Activated B cell treated with CpG ODN at 0.5 μM for 24 hours (primary cell): Measurements from ENCODE around the gene RNF212. TPM values are rescaled to one million over a fixed set of nuclear protein-coding genes. Genes with fewer than 3 reads are reported as not detected.

Source experiments
- ATAC-seq: fragments of 200-7000 bp; cut with Tn5 transposase; one replicate; pipeline ENCODE4 v1.10.0; 2021; ENCODE audit warnings: low read depth, mild to moderate bottlenecking, moderate library complexity
- CTCF ChIA-PET: fragments of 350-600 bp; sonication (Branson Sonifier 250); formaldehyde crosslinking; loops from one replicate; lab custom pipeline; 2021; ENCODE audit warnings: antibody characterized with exemption; lab: Charles Lee
- POLR2A ChIA-PET: fragments of 350-600 bp; sonication (Branson Sonifier 250); formaldehyde crosslinking; loops from one replicate; lab custom pipeline; 2021; ENCODE audit warnings: antibody characterized with exemption; lab: Charles Lee
- DNase-seq: peaks from one replicate; pipeline ENCODE4 v3.0.0; 2022
- H3K27ac Mint-ChIP-seq: one replicate; pipeline ENCODE4 v1.8.0; 2020; ENCODE audit warnings: mixed read lengths
- H3K27me3 Mint-ChIP-seq: one replicate; pipeline ENCODE4 v1.8.0; 2021; ENCODE audit warnings: mixed read lengths
- H3K36me3 Mint-ChIP-seq: one replicate; pipeline ENCODE4 v1.8.0; 2021; ENCODE audit warnings: low read depth, mixed read lengths
- H3K4me1 Mint-ChIP-seq: one replicate; pipeline ENCODE4 v1.8.0; 2021; ENCODE audit warnings: mixed read lengths
- H3K4me3 Mint-ChIP-seq: one replicate; pipeline ENCODE4 v1.8.0; 2020; ENCODE audit warnings: mild to moderate bottlenecking, mixed read lengths
- H3K9me3 Mint-ChIP-seq: one replicate; pipeline ENCODE4 v1.8.0; 2020; ENCODE audit warnings: mixed read lengths
- CTCF ChIP-seq: fragments of 200-600 bp; IDR thresholded peaks from one replicate; pipeline ENCODE4 v1.8.0; 2022; ENCODE audit warnings: antibody characterized with exemption, mild to moderate bottlenecking
- intact Hi-C: fragments of 100-400 bp; cut with micrococcal nuclease; formaldehyde crosslinking; loops from one replicate; pipeline ENCODE4 v1.15.1; 2024
- total RNA-seq: library from RNA; stranded (reverse); gene quantifications from 2 replicates; pipeline ENCODE4 v1.2.3, GENCODE V29; 2022

The RNF212 gene
- total RNA-seq, 1 donor from 2014 or later, result 2.4 TPM

GRCh38 chr4:1051472-1051871 lies 61.9 kb downstream of the RNF212 start:
- intact Hi-C loops, result no loop called here
- peak; percentile 4 for DNase-seq
- ATAC-seq, result no peak
- TF ChIP-seq CTCF, result no peak
- Mint-ChIP-seq H3K27ac (no peak overlapping the region), H3K36me3 (no peaks in the 10 kb centered on the region), H3K27me3 (peaks cover 19% of the 10 kb centered on the region), H3K4me1 (peaks cover 18% of the 10 kb centered on the region), H3K4me3 (no peak overlapping the region), H3K9me3 (peaks cover 3% of the 10 kb centered on the region)
- ChIA-PET POLR2A (no interaction called here), CTCF (no interaction called here)

- Mint-ChIP-seq H3K4me1 (peaks cover 9% of the 10 kb centered on the region), H3K27ac (no peak overlapping the region), H3K9me3 (peaks cover 3% of the 10 kb centered on the region), H3K4me3 (no peak overlapping the region), H3K27me3 (peaks cover 19% of the 10 kb centered on the region), H3K36me3 (no peaks in the 10 kb centered on the region)
- ATAC-seq (no peak), DNase-seq (peak; percentile 11)
- ChIA-PET POLR2A (no interaction called here), CTCF (no interaction called here)
- intact Hi-C loops, result no loop called here
- no peak for TF ChIP-seq CTCF
Measured at GRCh38 chr4:1050486-1051213, 62.7 kb downstream of the RNF212 start.

- ChIA-PET POLR2A (interaction anchor here (0.5 kb wide), 1 partner anchor 640 kb away, joined by 5 read pairs; no protein-coding TSS in a partner anchor), CTCF (no interaction called here)
- ATAC-seq (no peak), DNase-seq (peak; percentile 14)
- no peak for TF ChIP-seq CTCF
- Mint-ChIP-seq H3K36me3 (no peaks in the 10 kb centered on the region), H3K27ac (no peak overlapping the region), H3K9me3 (peaks cover 3% of the 10 kb centered on the region), H3K4me1 (peaks cover 6% of the 10 kb centered on the region), H3K4me3 (no peak overlapping the region), H3K27me3 (peaks cover 23% of the 10 kb centered on the region)
- intact Hi-C loops, result no loop called here
Measured at GRCh38 chr4:1049591-1049905, 63.8 kb downstream of the RNF212 start.

- H3K36me3 Mint-ChIP-seq, result no peaks in the 10 kb centered on the region
- DNase-seq, result peak; percentile 15
- H3K9me3 Mint-ChIP-seq, result peaks cover 3% of the 10 kb centered on the region
- POLR2A ChIA-PET, result interaction anchor here (0.5 kb wide), 1 partner anchor 641 kb away, joined by 5 read pairs; no protein-coding TSS in a partner anchor
- TF ChIP-seq CTCF, result no peak
- peak; percentile 72 for ATAC-seq
- no peak overlapping the region for H3K27ac Mint-ChIP-seq
- no peak overlapping the region for H3K4me3 Mint-ChIP-seq
- H3K4me1 Mint-ChIP-seq, result peaks cover 6% of the 10 kb centered on the region
- intact Hi-C loops, result no loop called here
- peaks cover 23% of the 10 kb centered on the region for H3K27me3 Mint-ChIP-seq
- CTCF ChIA-PET, result no interaction called here
Measured at GRCh38 chr4:1048773-1049590, 64.4 kb downstream of the RNF212 start.

- ChIA-PET POLR2A (no interaction called here), CTCF (no interaction called here)
- no peak overlapping the region for H3K27ac Mint-ChIP-seq
- peaks cover 6% of the 10 kb centered on the region for H3K4me1 Mint-ChIP-seq
- ATAC-seq, result no peak
- no peaks in the 10 kb centered on the region for H3K36me3 Mint-ChIP-seq
- peaks cover 25% of the 10 kb centered on the region for H3K27me3 Mint-ChIP-seq
- H3K4me3 Mint-ChIP-seq, result no peak overlapping the region
- no peak for TF ChIP-seq CTCF
- H3K9me3 Mint-ChIP-seq, result peaks cover 3% of the 10 kb centered on the region
- DNase-seq, result peak; percentile 14
- intact Hi-C loops, result no loop called here
Measured at GRCh38 chr4:1047976-1048772, 65.2 kb downstream of the RNF212 start.
